Activated CD4-positive, alpha-beta memory T cell treated with anti-CD3 and anti-CD28 coated beads, Interleukin-2, amount 10 ng/mL, durations not matched to agents 7 days and 5 days (primary cell): Measurements from ENCODE around the gene KLHDC9. TPM values are rescaled to one million over a fixed set of nuclear protein-coding genes. Genes with fewer than 3 reads are reported as not detected.

Experiments used
- CTCF ChIA-PET: fragments of 350-600 bp; sonication (Branson Sonifier 250); formaldehyde crosslinking; loops from one replicate; lab custom pipeline; 2021; ENCODE audit warnings: antibody characterized with exemption, inconsistent platforms; lab: Charles Lee
- POLR2A ChIA-PET: fragments of 350-600 bp; sonication (Branson Sonifier 250); formaldehyde crosslinking; loops from one replicate; lab custom pipeline; 2021; ENCODE audit warnings: antibody characterized with exemption; lab: Charles Lee
- DNase-seq: peaks from one replicate; pipeline ENCODE4 v3.0.0-alpha.2; 2020
- H3K27ac Mint-ChIP-seq: one replicate; pipeline ENCODE4 v1.8.0; 2021; ENCODE audit warnings: mild to moderate bottlenecking, mixed read lengths
- H3K27me3 Mint-ChIP-seq: one replicate; pipeline ENCODE4 v1.8.0; 2021; ENCODE audit warnings: mixed read lengths
- H3K36me3 Mint-ChIP-seq: one replicate; pipeline ENCODE4 v1.8.0; 2021; ENCODE audit warnings: low read depth, mixed read lengths
- H3K4me1 Mint-ChIP-seq: one replicate; pipeline ENCODE4 v1.8.0; 2021; ENCODE audit warnings: mixed read lengths
- H3K4me3 Mint-ChIP-seq: one replicate; pipeline ENCODE4 v1.8.0; 2021; ENCODE audit warnings: mild to moderate bottlenecking, mixed read lengths
- H3K9me3 Mint-ChIP-seq: one replicate; pipeline ENCODE4 v1.8.0; 2021; ENCODE audit warnings: mixed read lengths
- total RNA-seq, 2 experiments: library from RNA; stranded (reverse); gene quantifications; one replicate each; pipeline ENCODE4 v1.2.3, GENCODE V29; 2021

The KLHDC9 gene
- total RNA-seq, 2 experiments from 2014 or later = 1.2 TPM

GRCh38 chr1:161079436-161080110 is 18.6 kb upstream of the KLHDC9 start:
- H3K4me1 Mint-ChIP-seq = peaks cover 13% of the 10 kb centered on the region
- peaks cover 2% of the 10 kb centered on the region for H3K27me3 Mint-ChIP-seq
- H3K36me3 Mint-ChIP-seq = no peaks in the 10 kb centered on the region
- POLR2A ChIA-PET = interaction anchor here (1.1 to 3.1 kb wide), 2 partner anchors 9 to 11 kb away, joined by 4 to 17 read pairs; partner anchors contain the start of gene ARHGAP30
- no peak overlapping the region for H3K27ac Mint-ChIP-seq
- H3K9me3 Mint-ChIP-seq = no peaks in the 10 kb centered on the region
- no peak overlapping the region for H3K4me3 Mint-ChIP-seq
- CTCF ChIA-PET = interaction anchor here (1.0 to 2.3 kb wide), 3 partner anchors 9 to 18 kb away, joined by 3 to 13 read pairs (median 4); partner anchors contain the start of genes ARHGAP30 and KLHDC9
- no peak for DNase-seq

DNA sequence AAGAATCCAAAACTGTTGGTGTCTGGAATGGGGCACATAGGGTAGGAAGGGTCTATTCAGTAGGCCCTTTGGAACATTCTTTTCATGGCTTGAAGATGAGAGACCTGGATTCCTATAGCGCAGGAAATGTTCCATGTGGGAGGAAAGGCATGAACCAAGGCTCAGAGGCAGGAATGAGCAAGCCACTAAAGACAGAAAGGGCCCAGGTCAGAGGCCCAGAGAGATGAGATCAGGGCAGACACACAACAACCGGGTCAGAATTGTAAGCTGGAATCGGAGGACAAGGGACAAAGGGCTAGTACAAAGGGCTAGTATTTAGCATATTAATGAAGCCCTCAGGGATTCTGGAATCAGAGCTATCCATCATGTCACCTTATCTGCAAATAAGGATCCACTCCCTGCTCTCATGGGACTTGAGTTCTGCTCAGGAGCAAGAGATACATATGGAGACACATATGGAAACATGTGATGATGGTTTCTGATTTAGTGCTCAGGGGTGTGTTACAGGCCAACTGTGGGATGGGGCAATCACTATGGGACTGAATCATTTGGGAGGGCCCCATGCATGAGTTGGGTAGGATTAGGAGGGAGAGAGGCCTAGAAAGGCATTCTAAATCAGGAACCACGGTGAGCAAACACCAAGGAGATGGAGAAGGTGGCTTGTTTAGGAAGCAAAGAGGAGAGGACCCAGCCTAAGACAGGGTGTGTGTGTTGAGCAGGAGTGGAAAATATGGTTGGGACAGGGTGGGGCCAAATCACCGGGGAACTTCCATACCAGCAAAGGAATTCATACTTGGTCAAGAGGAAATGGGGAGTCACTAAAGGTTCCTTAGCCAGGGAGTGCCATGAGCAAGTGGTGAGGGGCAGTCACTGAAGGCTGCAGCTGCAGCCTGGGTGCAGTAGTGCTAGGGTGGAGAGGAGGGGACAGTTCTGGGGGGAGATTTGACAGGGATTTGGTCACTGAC is 17.4 kb upstream of the KLHDC9 start:
- H3K4me1 Mint-ChIP-seq = peaks cover 13% of the 10 kb centered on the region
- no peaks in the 10 kb centered on the region for H3K36me3 Mint-ChIP-seq
- DNase-seq = no peak
- no peak overlapping the region for H3K27ac Mint-ChIP-seq
- CTCF ChIA-PET = interaction anchor here (1.3 to 2.3 kb wide), 3 partner anchors 9 to 16 kb away, joined by 4 to 13 read pairs (median 4); partner anchors contain the start of genes ARHGAP30 and KLHDC9
- no peaks in the 10 kb centered on the region for H3K9me3 Mint-ChIP-seq
- peaks cover 2% of the 10 kb centered on the region for H3K27me3 Mint-ChIP-seq
- POLR2A ChIA-PET = interaction anchor here (1.1 to 3.1 kb wide), 2 partner anchors 11 to 13 kb away, joined by 4 to 17 read pairs; partner anchors contain the start of gene ARHGAP30
- H3K4me3 Mint-ChIP-seq = no peak overlapping the region

GRCh38 chr1:161081519-161081918 is 16.6 kb upstream of the KLHDC9 start:
- H3K4me3 Mint-ChIP-seq = no peak overlapping the region
- H3K27me3 Mint-ChIP-seq = peaks cover 2% of the 10 kb centered on the region
- no peak for DNase-seq
- ChIA-PET CTCF (interaction anchor here (0.5 to 1.3 kb wide), 2 partner anchors 10 to 532 kb away, joined by 4 to 5 read pairs; no protein-coding TSS in a partner anchor), POLR2A (interaction anchor here (3.1 kb wide), 1 partner anchor 11 kb away, joined by 17 read pairs; the partner anchor contains the start of gene ARHGAP30)
- H3K36me3 Mint-ChIP-seq = no peaks in the 10 kb centered on the region
- no peak overlapping the region for H3K27ac Mint-ChIP-seq
- peaks cover 11% of the 10 kb centered on the region for H3K4me1 Mint-ChIP-seq
- no peaks in the 10 kb centered on the region for H3K9me3 Mint-ChIP-seq

GRCh38 chr1:161082483-161082882 is 15.7 kb upstream of the KLHDC9 start:
- H3K4me1 Mint-ChIP-seq = peaks cover 11% of the 10 kb centered on the region
- H3K27ac Mint-ChIP-seq = no peak overlapping the region
- H3K27me3 Mint-ChIP-seq = peaks cover 2% of the 10 kb centered on the region
- no peaks in the 10 kb centered on the region for H3K36me3 Mint-ChIP-seq
- CTCF ChIA-PET = interaction anchor here (1.0 kb wide), 1 partner anchor 11 kb away, joined by 3 read pairs; no protein-coding TSS in a partner anchor
- no peak overlapping the region for H3K4me3 Mint-ChIP-seq
- no peak for DNase-seq
- no peaks in the 10 kb centered on the region for H3K9me3 Mint-ChIP-seq
- POLR2A ChIA-PET = interaction anchor here (1.0 kb wide), 1 partner anchor 12 kb away, joined by 4 read pairs; the partner anchor contains the start of gene ARHGAP30

DNA sequence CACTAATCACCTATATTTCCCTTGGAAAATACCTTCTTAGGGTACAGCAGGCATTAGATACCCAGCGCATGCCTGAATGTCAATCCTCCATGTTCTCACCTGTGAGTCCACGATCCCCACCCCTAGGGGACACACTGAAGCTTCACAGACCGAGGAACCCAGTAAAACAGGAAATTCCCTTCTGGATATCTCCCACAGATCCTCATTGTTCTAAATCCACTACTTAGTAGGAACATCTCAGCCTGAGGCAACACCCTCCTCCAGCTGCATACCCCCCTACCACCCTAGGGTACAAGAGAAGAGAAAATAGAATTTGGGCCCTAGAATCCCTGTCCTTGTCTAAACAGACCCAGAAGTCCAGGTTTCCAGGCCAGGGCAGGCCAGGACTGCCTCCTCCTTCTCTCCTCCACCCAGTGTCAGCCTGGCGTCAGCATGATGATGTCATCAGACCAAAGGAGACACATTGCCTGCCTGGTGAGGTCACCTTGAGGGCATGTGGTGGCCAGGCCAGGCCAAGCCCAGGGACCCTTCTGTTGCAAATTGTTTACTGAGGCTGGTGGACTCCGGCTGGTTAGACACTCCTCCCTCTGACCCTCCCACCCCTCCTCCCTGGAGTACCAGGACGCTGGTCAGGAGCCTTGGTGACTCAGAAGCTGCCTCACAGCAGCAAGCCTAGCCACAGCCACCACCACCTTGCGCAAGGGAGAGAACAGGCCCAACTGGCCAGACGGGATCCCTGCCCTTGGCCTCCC is 15.0 kb upstream of the KLHDC9 start:
- no peak for DNase-seq
- Mint-ChIP-seq H3K27ac (no peak overlapping the region), H3K27me3 (peaks cover 2% of the 10 kb centered on the region), H3K9me3 (no peaks in the 10 kb centered on the region), H3K4me3 (no peak overlapping the region), H3K36me3 (no peaks in the 10 kb centered on the region), H3K4me1 (peaks cover 11% of the 10 kb centered on the region)
- CTCF ChIA-PET = interaction anchor here (1.0 to 3.6 kb wide), 2 partner anchors 12 to 14 kb away, joined by 3 to 21 read pairs; no protein-coding TSS in a partner anchor
- POLR2A ChIA-PET = interaction anchor here (1.0 to 2.5 kb wide), 2 partner anchors 13 kb away, joined by 4 to 7 read pairs; partner anchors contain the start of gene ARHGAP30

GRCh38 chr1:161083748-161084596 is 14.2 kb upstream of the KLHDC9 start:
- no peak for DNase-seq
- Mint-ChIP-seq H3K4me3 (no peak overlapping the region), H3K27me3 (peaks cover 2% of the 10 kb centered on the region), H3K27ac (no peak overlapping the region), H3K36me3 (no peaks in the 10 kb centered on the region), H3K9me3 (no peaks in the 10 kb centered on the region), H3K4me1 (peaks cover 10% of the 10 kb centered on the region)
- POLR2A ChIA-PET = interaction anchor here (1.2 to 4.4 kb wide), 3 partner anchors 14 to 94 kb away, joined by 3 to 16 read pairs (median 7); partner anchors contain the start of genes ARHGAP30, B4GALT3 and USF1
- CTCF ChIA-PET = interaction anchor here (3.6 kb wide), 1 partner anchor 13 kb away, joined by 21 read pairs; no protein-coding TSS in a partner anchor

- DNase-seq = no peak
- no peaks in the 10 kb centered on the region for H3K9me3 Mint-ChIP-seq
- H3K36me3 Mint-ChIP-seq = no peaks in the 10 kb centered on the region
- POLR2A ChIA-PET = interaction anchor here (1.2 to 4.4 kb wide), 3 partner anchors 14 to 93 kb away, joined by 3 to 16 read pairs (median 7); partner anchors contain the start of genes ARHGAP30, B4GALT3 and USF1
- H3K27me3 Mint-ChIP-seq = no peaks in the 10 kb centered on the region
- CTCF ChIA-PET = interaction anchor here (2.4 to 3.6 kb wide), 2 partner anchors 12 to 14 kb away, joined by 7 to 21 read pairs; partner anchors contain the start of gene ARHGAP30
- peaks cover 8% of the 10 kb centered on the region for H3K4me1 Mint-ChIP-seq
- H3K27ac Mint-ChIP-seq = no peak overlapping the region
- no peak overlapping the region for H3K4me3 Mint-ChIP-seq
These were observed 13.6 kb upstream of the KLHDC9 start for GRCh38 chr1:161084597-161084988.

GRCh38 chr1:161085165-161085564 is 13.0 kb upstream of the KLHDC9 start:
- DNase-seq = no peak
- ChIA-PET CTCF (interaction anchor here (2.4 to 3.6 kb wide), 2 partner anchors 12 to 15 kb away, joined by 7 to 21 read pairs; partner anchors contain the start of gene ARHGAP30), POLR2A (interaction anchor here (0.7 to 4.4 kb wide), 5 partner anchors 9 to 500 kb away, joined by 3 to 16 read pairs (median 3); partner anchors contain the start of genes ARHGAP30, B4GALT3 and USF1)
- Mint-ChIP-seq H3K4me1 (peaks cover 4% of the 10 kb centered on the region), H3K36me3 (no peaks in the 10 kb centered on the region), H3K27me3 (no peaks in the 10 kb centered on the region), H3K9me3 (no peaks in the 10 kb centered on the region), H3K27ac (no peak overlapping the region), H3K4me3 (no peak overlapping the region)

GRCh38 chr1:161086457-161086856 is 11.7 kb upstream of the KLHDC9 start:
- no peaks in the 10 kb centered on the region for H3K36me3 Mint-ChIP-seq
- no peak overlapping the region for H3K27ac Mint-ChIP-seq
- H3K27me3 Mint-ChIP-seq = no peaks in the 10 kb centered on the region
- H3K4me1 Mint-ChIP-seq = peaks cover 6% of the 10 kb centered on the region
- no peak for DNase-seq
- H3K9me3 Mint-ChIP-seq = no peaks in the 10 kb centered on the region
- POLR2A ChIA-PET = interaction anchor here (0.8 to 4.4 kb wide), 6 partner anchors 8 to 65 kb away, joined by 3 to 16 read pairs (median 3); partner anchors contain the start of genes F11R and USF1
- no peak overlapping the region for H3K4me3 Mint-ChIP-seq
- CTCF ChIA-PET = interaction anchor here (1.2 to 3.6 kb wide), 4 partner anchors 11 to 140 kb away, joined by 3 to 21 read pairs (median 5); partner anchors contain the start of gene ARHGAP30

- Mint-ChIP-seq H3K27me3 (no peaks in the 10 kb centered on the region), H3K36me3 (no peaks in the 10 kb centered on the region), H3K9me3 (no peaks in the 10 kb centered on the region), H3K4me3 (no peak overlapping the region), H3K4me1 (peaks cover 23% of the 10 kb centered on the region), H3K27ac (no peak overlapping the region)
- ChIA-PET POLR2A (interaction anchor here (1.3 to 3.3 kb wide), 2 partner anchors 20 to 44 kb away, joined by 5 to 20 read pairs; partner anchors contain the start of genes ARHGAP30 and USF1), CTCF (interaction anchor here (1.9 kb wide), 1 partner anchor 9 kb away, joined by 6 read pairs; the partner anchor contains the start of gene KLHDC9)
- DNase-seq = no peak
These were observed 9.5 kb upstream of the KLHDC9 start for GRCh38 chr1:161088587-161089110.
